SK-N-SH (cell line): Measurements from ENCODE around the gene LYL1.

Experiments used
- CHD2 ChIP-seq: fragments of 150-350 bp; IDR thresholded peaks from 2 replicates; pipeline ENCODE4 v1.6.1; 2018; ENCODE audit warnings: low read length; ENCODE audit not compliant: partially characterized antibody
- CTCF ChIP-seq: fragments of 200-600 bp; sonication (generic); IDR thresholded peaks from 2 replicates; pipeline ENCODE4 v1.6.1; 2017; ENCODE audit warnings: antibody characterized with exemption, mild to moderate bottlenecking, moderate library complexity
- ELF1 ChIP-seq: IDR thresholded peaks from 2 replicates; pipeline ENCODE4 v1.4.0; 2012
- FOXM1 ChIP-seq: IDR thresholded peaks from 2 replicates; pipeline ENCODE4 v1.4.0; 2012; ENCODE audit warnings: low read depth, mild to moderate bottlenecking
- JUND ChIP-seq: IDR thresholded peaks from 2 replicates; pipeline ENCODE4 v1.4.0; 2012
- MAX ChIP-seq: IDR thresholded peaks from 2 replicates; pipeline ENCODE4 v1.4.0; 2012; ENCODE audit warnings: low read depth
- MXI1 ChIP-seq: IDR thresholded peaks from 2 replicates; pipeline ENCODE4 v1.6.1; 2012; ENCODE audit warnings: mild to moderate bottlenecking, low read depth, low read length, improper control_type of control experiment
- TAF1 ChIP-seq: IDR thresholded peaks from 2 replicates; pipeline ENCODE4 v1.6.1; 2012; ENCODE audit warnings: low read depth, mild to moderate bottlenecking, low read length, moderate library complexity, borderline replicate concordance
- TCF12 ChIP-seq: IDR thresholded peaks from 2 replicates; pipeline ENCODE4 v1.4.0; 2012
- TF ChIP-seq, protein P1 (sequence below): IDR thresholded peaks from 2 replicates; pipeline ENCODE4 v1.6.1; 2012; ENCODE audit warnings: mild to moderate bottlenecking, low read depth, low read length, moderate library complexity

DNA sequence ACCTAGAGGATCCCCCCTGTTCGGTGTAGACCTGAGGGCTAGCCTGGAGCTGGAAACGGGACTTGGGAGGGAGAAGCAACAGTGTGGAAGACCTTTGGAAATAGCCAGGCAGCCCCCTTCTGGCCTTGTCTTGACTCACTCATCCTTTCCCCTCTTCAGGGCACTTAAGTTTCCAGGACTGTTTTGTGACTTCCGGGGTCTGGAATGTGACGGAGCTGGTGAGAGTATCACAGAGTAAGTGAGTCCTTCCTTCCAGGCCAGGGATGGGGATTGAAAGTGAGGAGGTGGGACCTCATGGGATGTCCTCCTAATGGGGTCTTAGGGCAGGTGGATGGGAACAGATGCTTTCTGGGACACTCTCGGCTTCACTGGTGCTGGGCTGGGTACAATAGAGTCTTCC is 29.4 kb downstream of the LYL1 start:
- TF ChIP-seq CTCF, result no peak
- TF ChIP-seq FOXM1, result no peak
- no peak for TF ChIP-seq MXI1
- no peak for TF ChIP-seq ELF1
- no peak for TF ChIP-seq MAX
- no peak for TF ChIP-seq TCF12
- TF ChIP-seq JUND, result no peak
- TF ChIP-seq CHD2, result no peak
- TF ChIP-seq TAF1, result no peak
- TF ChIP-seq, protein P1, sequence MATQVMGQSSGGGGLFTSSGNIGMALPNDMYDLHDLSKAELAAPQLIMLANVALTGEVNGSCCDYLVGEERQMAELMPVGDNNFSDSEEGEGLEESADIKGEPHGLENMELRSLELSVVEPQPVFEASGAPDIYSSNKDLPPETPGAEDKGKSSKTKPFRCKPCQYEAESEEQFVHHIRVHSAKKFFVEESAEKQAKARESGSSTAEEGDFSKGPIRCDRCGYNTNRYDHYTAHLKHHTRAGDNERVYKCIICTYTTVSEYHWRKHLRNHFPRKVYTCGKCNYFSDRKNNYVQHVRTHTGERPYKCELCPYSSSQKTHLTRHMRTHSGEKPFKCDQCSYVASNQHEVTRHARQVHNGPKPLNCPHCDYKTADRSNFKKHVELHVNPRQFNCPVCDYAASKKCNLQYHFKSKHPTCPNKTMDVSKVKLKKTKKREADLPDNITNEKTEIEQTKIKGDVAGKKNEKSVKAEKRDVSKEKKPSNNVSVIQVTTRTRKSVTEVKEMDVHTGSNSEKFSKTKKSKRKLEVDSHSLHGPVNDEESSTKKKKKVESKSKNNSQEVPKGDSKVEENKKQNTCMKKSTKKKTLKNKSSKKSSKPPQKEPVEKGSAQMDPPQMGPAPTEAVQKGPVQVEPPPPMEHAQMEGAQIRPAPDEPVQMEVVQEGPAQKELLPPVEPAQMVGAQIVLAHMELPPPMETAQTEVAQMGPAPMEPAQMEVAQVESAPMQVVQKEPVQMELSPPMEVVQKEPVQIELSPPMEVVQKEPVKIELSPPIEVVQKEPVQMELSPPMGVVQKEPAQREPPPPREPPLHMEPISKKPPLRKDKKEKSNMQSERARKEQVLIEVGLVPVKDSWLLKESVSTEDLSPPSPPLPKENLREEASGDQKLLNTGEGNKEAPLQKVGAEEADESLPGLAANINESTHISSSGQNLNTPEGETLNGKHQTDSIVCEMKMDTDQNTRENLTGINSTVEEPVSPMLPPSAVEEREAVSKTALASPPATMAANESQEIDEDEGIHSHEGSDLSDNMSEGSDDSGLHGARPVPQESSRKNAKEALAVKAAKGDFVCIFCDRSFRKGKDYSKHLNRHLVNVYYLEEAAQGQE, result no peak
